Adrenal gland (tissue), 12 donors: ENCODE measurements around the gene NHERF1. TPM values are rescaled to one million over a fixed set of nuclear protein-coding genes. Genes with fewer than 3 reads are reported as not detected.

Experiments used
- DNase-seq, 7 donors: peaks; one replicate each; pipeline ENCODE4 v3.0.0-alpha.2; 2019 to 2020
- H3K27ac ChIP-seq, 5 donors: fragments of 200-600 bp; sonication (generic) in 4 of 5; 1 replicate in 3 of 5; 2 replicates in 2 of 5; pipeline versions ENCODE4 v1.5.1 to v1.8.0; 2016 to 2020; ENCODE audit warnings: mild to moderate bottlenecking in 1 of 5
- H3K27me3 ChIP-seq: fragments of 200-600 bp; 2 replicates; pipeline ENCODE4 v1.8.0; 2021
- H3K36me3 ChIP-seq, 2 donors: fragments of 200-600 bp; replicated peaks in 1 of 2; 1 replicate in 1 of 2; 2 replicates in 1 of 2; pipeline versions ENCODE4 v1.5.1 to v1.8.0; 2018 to 2022
- H3K4me1 ChIP-seq, 2 donors: fragments of 200-600 bp; replicated peaks in 1 of 2; 1 replicate in 1 of 2; 2 replicates in 1 of 2; pipeline versions ENCODE4 v1.5.1 to v1.8.0; 2018 to 2021
- H3K4me3 ChIP-seq, 4 donors: fragments of 200-600 bp; sonication (generic) in 3 of 4; one replicate each; pipeline ENCODE4 v1.5.1; 2016 to 2018
- H3K9me3 ChIP-seq, 3 donors: fragments of 200-600 bp; sonication (generic) in 1 of 3; replicated peaks in 1 of 3; 1 replicate in 2 of 3; 2 replicates in 1 of 3; pipeline versions ENCODE4 v1.5.1 to v1.8.0; 2016 to 2021
- CTCF ChIP-seq, 6 experiments: fragments of 450-650 bp in 4 of 6; fragments of 200-600 bp in 2 of 6; sonication (generic) in 1 of 6; IDR thresholded peaks; 1 replicate in 5 of 6; 2 replicates in 1 of 6; pipeline versions ENCODE4 v1.5.1 to v1.8.0; 2016 to 2021; ENCODE audit warnings: antibody characterized with exemption in 6 of 6, mild to moderate bottlenecking in 2 of 6, moderate library complexity in 1 of 6
- POLR2A ChIP-seq, 2 donors: fragments of 450-650 bp; IDR thresholded peaks; one replicate each; pipeline ENCODE4 v1.6.1; 2017; ENCODE audit warnings: antibody characterized with exemption in 2 of 2, mild to moderate bottlenecking in 2 of 2, moderate library complexity in 1 of 2
- WGBS, 4 donors: extraction: QIAGEN DNeasy Blood & Tissue Kit in 2 of 4; methylation state at CpG; one replicate each; pipeline versions ENCODE4 v1.1.5 to v1.1.7; 2013 to 2017; 5-methylcytosine and 5-hydroxymethylcytosine counted together
- intact Hi-C, 2 donors: fragments of 100-400 bp; cut with DNase I; formaldehyde crosslinking; loops; one replicate each; pipeline versions ENCODE4 v1.14.1 to v1.15.0; 2022 to 2023
- polyA plus RNA-seq, 3 donors: library from polyadenylated mRNA; stranded (reverse); fragments of 200-250 nt in 2 of 3; fragments of 350-450 nt in 1 of 3; fragmentation: Illumina TruSeq in 1 of 3; extraction: RNeasy Lipid Tissue Mini Kit (QIAGEN cat#74804) in 1 of 3; gene quantifications; one replicate each; pipeline ENCODE4 v1.2.3, GENCODE V29; 2013 to 2014
- total RNA-seq, 9 donors: library from RNA; depleted of rRNA in 4 of 9; stranded (reverse); fragments of >200 nt in 4 of 9; fragments of 120-200 nt in 1 of 9; fragmentation: NEBNext Ultra II Directional in 1 of 9; extraction: Animal tissue kit (Norgen Biotek cat#: 25700) in 1 of 9; gene quantifications; one replicate each; pipeline versions ENCODE4 v1.1.0 to v1.2.4, GENCODE V29; 2013 to 2023
- donor health status: healthy with polysubstance abuse.
- donor health status: Bipolar disorder and iron deficiency.
- donor health status: DM: yes; HTN: yes; CAD: no.
- donor health status: DM: no; HTN: no; CAD: no.
- donor health status: DM: no; HTN: no; CAD: no.
- donor health status: DM: yes; HTN: yes; CAD: no.

The NHERF1 gene
- total and polyA plus RNA-seq, 12 donors = 22.0 to 277 (median 209) TPM

- no peak overlapping the region for H3K27ac ChIP-seq
- no peaks in the 10 kb centered on the region for H3K27me3 ChIP-seq
- no peak for DNase-seq
- no peak overlapping the region for H3K4me3 ChIP-seq
- H3K4me1 ChIP-seq = peaks cover 0 to 21% of the 10 kb centered on the region in 2 donors
- intact Hi-C loops = no loop called here
- WGBS, 4 donors = 86 to 88% (median 87%) methylated on average over 8 to 17 of the region's 17 CpGs
- TF ChIP-seq CTCF (IDR thresholded peaks at IDR 0.05) (no peak), POLR2A (IDR thresholded peaks at IDR 0.05) (no peak)
- H3K36me3 ChIP-seq = no peaks in the 10 kb centered on the region
- H3K9me3 ChIP-seq = no peaks in the 10 kb centered on the region
Observed at GRCh38 chr17:74808714-74809430, 60.4 kb downstream of the NHERF1 start.

DNA sequence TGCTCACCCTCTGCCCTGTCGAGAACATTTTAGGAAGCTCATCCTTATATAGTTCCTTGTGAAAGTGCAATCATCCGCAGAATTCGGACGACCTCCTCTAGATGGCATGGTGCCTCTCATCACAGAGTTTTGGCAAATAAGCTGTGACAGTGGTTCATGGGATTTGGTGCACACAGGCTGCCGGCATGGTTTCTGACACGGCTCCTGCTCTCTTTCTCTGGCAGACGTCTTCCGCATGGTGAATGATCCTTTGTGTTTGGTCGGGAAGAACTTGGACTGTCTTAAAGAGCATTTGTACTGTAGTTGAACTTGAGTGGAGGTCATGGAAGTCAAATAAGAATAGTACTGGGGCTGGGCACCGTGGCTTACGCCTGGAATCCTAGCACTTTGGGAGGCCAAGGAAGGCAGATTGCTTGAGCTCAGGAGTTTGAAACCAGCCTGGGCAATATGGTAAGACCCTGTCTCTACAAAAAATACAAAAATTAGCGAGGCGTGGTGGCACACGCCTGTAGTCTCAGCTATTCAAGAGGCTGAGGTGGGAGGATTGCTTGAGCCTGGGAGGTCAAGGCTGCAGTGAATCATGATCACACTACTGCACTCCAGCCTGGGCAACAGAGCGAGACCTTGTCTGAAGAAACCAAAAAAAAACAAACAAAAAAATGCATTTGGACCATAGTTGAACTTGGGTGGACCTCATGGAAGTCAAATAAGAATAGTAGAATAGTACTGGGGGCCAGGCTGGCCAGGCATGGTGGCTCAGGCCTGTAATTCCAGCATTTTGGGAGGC, 62.5 kb downstream of the NHERF1 start:
- no peak overlapping the region for H3K4me3 ChIP-seq
- H3K27ac ChIP-seq = no peak overlapping the region
- H3K27me3 ChIP-seq = no peaks in the 10 kb centered on the region
- no peak for TF ChIP-seq POLR2A (IDR thresholded peaks at IDR 0.05)
- TF ChIP-seq CTCF (IDR thresholded peaks at IDR 0.05) = no peak
- intact Hi-C loops = no loop called here
- 83 to 91% (median 86%) methylated on average over 14 to 15 of the region's 15 CpGs for WGBS, 4 donors
- H3K9me3 ChIP-seq = no peaks in the 10 kb centered on the region
- no peak for DNase-seq
- no peaks in the 10 kb centered on the region for H3K36me3 ChIP-seq
- H3K4me1 ChIP-seq = peaks cover 0 to 21% of the 10 kb centered on the region in 2 donors

- WGBS, 4 donors = 63 to 72% (median 65%) methylated on average over 21 to 23 of the region's 23 CpGs
- intact Hi-C loops = no loop called here
- TF ChIP-seq CTCF (IDR thresholded peaks at IDR 0.05) (no peak), POLR2A (IDR thresholded peaks at IDR 0.05) (no peak)
Observed at GRCh38 chr17:74812109-74813009, 63.9 kb downstream of the NHERF1 start.

GRCh38 chr17:74814453-74814852, 66.0 kb downstream of the NHERF1 start:
- DNase-seq = no peak
- peaks cover 0 to 21% of the 10 kb centered on the region in 2 donors for H3K4me1 ChIP-seq
- no peak for TF ChIP-seq CTCF (IDR thresholded peaks at IDR 0.05)
- no peak for TF ChIP-seq POLR2A (IDR thresholded peaks at IDR 0.05)
- no peaks in the 10 kb centered on the region for H3K27me3 ChIP-seq
- WGBS, 4 donors = 77 to 91% (median 85%) methylated on average over 5 of the region's 5 CpGs
- no peak overlapping the region for H3K4me3 ChIP-seq
- no peaks in the 10 kb centered on the region for H3K36me3 ChIP-seq
- H3K27ac ChIP-seq = no peak overlapping the region
- intact Hi-C loops = no loop called here
- no peaks in the 10 kb centered on the region for H3K9me3 ChIP-seq

More at GRCh38 chr17:74812109-74813009, 63.9 kb downstream of the NHERF1 start:
- DNase-seq = no peak
- Histone ChIP-seq H3K27me3 (no peaks in the 10 kb centered on the region), H3K4me1 (peaks cover 0 to 21% of the 10 kb centered on the region in 2 donors), H3K9me3 (no peaks in the 10 kb centered on the region), H3K36me3 (no peaks in the 10 kb centered on the region), H3K4me3 (no peak overlapping the region), H3K27ac (no peak overlapping the region)
